ENCODE data around the gene AQP10.
"Not testable (repeated sequence)": the region's sequence is repeated elsewhere in the genome, so short reads cannot be mapped to it uniquely, and the experiment has no call there.

The AQP10 gene

DNA sequence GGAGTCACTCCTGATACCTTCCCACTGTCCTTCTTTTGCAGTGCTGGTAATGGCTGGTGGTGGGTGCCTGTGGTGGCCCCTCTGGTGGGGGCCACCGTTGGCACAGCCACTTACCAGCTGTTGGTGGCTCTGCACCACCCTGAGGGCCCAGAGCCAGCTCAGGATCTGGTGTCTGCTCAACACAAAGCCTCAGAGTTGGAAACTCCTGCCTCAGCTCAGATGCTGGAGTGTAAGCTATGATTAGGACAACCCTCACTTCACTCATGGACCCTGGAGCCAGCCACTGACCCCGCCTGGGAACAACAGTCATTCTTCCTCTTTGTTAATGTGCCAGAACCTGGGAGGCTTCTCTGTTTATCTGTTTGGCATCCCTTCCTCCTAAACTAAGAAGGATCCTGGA lies 3.3 kb downstream of the AQP10 start:
- DNase-seq (ENCODE audit: low read depth) = no peak

DNA sequence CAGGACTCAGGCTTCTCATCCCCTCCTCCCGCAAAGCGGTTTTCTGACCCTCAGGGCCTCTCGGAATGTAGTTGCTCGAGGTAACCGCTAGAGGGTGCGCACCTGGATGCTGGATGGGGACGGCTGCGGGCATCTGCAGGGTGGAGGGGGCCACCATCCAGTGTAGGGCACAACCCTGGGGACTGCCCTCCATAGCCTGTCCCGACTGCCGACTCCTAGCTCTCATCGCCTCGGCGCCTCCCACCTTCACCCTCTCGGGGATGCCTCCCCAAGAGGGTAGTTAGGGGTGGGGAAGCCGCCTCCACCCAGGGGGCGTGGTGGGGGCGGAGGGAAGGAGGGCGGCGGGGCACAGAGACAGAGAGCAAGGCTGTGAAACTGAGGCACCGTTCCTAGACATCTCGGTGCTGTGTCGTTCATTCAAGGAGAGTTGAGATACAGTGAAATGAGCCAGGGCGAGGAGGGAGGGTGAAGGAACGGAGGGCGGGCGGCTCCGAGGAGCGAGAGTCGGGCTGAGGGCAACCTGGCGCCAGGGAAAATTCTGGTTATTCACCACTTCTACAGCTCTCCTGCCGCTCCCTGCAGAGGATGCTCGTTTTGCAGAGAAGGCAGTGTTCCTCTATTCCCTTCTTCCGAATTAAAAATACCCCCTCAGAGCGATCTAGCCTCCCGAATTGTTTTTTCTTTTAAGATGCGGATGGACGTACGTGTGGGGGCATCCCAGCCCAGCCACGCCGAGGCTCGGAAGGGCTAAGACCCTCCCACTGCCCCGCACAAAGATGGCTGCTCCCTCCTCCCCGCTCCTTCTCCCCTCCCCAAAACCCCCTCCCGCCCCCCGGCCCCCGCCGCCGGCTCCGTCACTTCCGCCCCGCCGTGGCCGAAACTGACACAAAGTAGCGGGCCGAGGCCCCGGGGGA lies 4.0 kb downstream of the AQP10 start, which contains the start of gene ATP8B2:
Gene ATP8B2, plus strand, starts transcription at position 857 of the 914 bp plus-strand sequence. CDS start 2,617 bp downstream, outside the sequence.
- DNase-seq (ENCODE audit: low read depth) = no peak

DNA sequence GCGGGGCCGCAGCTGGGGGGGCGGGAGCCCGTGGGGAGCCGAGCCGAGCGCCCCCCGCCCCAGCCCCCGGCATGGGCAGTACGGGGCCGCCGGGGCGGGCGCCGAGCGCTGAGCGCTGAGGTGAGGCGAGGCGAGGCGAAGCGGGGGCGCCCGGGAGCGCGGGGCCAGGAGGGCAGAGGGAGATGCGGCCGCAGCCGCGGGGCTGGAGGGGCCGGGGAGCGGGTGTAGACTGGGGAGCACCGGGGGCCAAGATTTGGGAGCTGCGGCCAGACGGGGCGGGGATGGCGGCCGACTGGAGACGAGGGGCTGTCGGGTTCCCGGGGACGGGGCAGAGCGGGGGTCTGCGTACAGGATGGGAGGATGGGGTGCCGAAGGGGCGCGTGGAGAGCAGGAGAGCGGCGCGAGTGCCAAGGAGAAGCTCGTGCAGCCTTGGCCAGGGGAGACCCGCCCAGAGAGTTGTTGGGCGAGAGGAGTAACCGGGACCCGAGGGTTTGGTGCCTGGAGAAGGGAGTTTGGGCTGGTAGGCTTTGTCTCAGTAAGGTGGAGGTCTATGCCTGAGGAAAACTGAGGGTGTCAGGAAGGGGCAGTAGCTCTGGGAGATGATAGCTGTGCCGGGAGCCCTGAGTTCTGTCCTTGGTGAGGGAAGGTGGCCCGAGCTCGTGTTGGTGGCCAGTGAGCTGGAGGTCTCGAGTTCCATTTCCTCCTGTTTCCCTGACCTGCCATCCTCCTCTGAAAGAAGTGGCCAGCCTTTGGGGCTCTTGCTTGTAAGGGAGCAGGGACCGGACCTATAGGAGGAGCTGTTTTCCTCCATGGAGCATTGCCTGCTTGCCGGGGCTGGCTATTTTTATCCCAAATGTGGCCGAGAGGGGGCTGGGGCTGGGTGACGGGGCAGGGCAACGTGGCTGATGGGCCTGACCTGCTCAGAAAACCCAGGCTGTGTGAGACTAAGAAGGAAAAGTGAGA lies 5.0 kb downstream of the AQP10 start:
- DNase-seq (ENCODE audit: low read depth) = peak; percentile 87

DNA sequence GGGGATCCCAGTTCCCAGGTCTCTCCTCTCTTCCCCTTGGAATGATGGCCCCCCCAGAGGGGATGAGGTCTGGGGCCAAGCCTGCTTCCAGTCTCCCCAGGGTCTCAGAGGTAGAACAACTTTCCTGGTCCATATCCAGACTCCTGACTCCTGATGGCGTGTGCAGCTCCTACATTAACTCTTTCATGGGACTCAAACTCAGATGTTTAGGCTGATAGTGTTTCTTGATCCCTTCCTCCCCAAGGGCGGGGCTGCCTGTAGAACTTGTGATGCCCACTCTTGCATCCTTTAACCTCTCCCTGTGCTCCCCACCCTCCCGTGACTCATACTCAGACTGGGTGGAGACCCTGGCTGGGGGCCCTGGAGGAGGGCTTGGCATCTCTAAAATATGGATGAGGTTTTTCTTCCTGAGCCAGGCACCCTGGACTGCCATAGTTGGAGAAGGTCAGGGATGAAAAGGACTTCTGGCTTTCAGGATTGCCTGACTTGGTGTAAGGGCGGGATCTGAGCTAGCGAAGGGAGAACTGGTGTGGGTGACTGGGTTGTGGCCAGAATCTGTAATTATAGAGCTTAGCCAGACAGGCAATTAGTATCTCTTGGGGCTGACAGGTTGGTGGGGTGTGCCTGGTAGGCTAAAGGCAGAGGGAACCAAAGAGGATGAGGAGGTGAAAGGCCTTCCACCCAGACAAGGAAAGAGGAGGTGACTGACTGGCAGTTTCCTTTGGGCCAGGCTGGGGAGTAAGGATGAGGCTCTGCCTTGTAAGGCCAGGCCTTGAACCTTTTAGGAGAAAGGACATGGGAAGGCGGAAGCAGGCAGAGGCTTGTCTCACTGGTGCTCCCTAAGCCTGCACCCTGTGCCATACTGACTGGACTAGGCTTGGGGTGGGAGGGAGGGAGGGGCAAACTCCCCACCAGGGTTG lies 5.9 kb downstream of the AQP10 start:
- DNase-seq (ENCODE audit: low read depth) = peak; percentile 90

DNA sequence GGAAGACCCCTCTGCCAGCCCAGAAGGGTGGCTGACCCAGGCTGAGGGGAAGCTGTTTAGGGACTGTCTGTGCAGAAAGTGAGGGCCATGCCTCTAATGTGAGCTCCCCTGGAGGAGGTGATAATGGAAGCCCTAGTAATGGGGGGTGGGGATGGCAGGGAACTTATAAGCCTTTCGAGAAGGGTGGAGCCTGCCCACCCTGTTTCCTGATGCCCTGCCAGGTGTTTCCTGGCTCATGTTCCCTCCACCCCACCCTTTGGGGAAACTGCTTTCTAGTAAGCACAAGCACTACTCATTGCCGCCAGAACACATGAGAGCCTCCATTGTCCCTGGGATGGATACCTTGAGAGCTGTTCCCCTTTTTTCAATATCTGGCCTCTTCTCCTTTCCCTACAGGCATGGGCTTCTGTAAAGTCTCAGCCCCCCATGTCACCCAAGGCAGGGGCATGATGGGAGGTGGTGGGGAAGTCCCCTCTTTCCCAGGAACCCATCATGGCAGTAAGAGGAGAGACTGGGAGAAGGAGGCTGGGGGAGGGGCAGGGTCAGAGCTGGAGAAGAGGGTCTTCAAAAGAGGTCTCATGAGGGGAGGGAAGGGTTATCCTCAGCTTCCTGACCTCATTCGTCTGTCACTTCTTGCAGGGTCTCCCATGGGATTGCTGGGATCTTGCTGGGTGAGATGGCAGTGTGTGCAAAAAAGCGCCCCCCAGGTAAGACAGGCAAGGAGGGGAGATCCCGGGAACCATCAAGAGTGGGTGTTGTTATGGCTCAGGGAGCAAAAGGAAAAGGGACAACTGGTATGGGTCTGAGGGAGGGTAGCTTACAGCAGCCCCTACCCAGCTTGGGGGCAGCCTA lies 6.8 kb downstream of the AQP10 start:
- no peak for DNase-seq (ENCODE audit: low read depth)

DNA sequence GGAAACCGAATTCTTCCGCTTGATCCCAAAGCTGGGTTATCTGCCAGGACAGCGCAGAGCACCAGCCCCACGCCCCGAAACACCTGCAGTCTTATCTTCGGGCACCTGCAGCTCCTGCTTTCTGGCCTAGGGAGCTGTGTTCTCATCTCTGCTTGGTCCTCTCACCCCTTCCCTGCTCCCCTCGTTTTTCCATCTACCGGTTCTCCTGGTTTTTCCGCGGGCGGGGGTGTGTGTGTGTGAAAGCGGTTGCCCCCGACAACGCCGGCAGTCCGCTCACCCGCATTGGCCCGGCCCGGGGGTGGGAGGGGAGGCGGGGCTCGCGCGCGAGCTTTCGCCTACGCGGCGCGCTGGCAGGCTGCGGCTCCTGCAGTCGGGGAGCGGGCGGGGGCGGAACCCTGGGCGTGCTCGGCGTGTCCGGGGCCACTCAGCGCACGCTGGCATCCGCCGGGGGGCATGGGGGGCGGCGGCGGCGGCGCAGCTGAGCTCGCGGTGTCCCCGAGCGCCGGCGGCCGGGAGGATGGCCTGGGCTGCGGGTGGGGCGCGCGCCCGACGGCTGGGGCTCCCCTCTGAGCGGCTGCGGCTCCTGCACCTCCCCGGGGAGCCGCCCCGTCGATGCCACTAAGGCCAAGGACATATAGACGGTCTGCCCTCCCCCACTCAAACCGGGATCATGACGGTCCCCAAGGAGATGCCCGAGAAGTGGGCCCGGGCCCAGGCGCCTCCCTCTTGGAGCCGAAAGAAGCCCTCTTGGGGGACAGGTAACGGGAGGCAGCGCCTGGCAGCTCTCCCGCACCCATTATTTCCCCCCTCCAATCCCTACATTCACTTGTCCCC lies 7.6 kb downstream of the AQP10 start:
- peak; percentile 48 for DNase-seq (ENCODE audit: low read depth)

GRCh38 chr1:154329152-154329521 lies 8.2 kb downstream of the AQP10 start:
- no peak for DNase-seq (ENCODE audit: low read depth)

DNA sequence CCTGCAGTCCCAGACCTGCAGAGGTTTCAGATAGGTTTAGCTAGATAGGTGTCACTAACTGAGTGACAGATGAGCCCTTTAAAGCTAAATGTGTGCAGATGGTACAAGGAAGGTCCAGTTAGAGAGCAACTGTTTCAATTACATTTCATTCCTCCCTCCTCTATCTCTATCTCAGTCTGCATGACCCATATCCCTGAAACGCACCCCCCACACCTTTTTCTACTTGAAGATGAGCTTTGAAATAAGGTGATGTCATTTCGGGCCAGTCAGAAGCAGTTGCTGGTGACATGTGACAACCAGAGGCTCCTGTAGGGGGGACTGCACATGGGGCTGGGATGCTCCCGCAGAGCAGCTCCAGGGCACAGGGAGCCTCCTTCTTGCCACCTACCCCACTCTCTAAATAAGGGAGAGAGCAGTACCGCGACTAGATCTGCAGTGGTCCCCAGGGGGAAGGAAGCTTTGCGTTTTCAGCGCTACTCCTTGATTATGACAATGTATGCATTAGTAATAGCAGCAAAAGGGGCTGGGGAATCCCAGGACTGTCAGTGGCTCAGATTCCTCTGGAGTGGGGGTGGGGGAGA lies 8.7 kb downstream of the AQP10 start:
- no peak for DNase-seq (ENCODE audit: low read depth)

GRCh38 chr1:154330669-154331068 lies 9.8 kb downstream of the AQP10 start:
- no peak for DNase-seq (ENCODE audit: low read depth)

DNA sequence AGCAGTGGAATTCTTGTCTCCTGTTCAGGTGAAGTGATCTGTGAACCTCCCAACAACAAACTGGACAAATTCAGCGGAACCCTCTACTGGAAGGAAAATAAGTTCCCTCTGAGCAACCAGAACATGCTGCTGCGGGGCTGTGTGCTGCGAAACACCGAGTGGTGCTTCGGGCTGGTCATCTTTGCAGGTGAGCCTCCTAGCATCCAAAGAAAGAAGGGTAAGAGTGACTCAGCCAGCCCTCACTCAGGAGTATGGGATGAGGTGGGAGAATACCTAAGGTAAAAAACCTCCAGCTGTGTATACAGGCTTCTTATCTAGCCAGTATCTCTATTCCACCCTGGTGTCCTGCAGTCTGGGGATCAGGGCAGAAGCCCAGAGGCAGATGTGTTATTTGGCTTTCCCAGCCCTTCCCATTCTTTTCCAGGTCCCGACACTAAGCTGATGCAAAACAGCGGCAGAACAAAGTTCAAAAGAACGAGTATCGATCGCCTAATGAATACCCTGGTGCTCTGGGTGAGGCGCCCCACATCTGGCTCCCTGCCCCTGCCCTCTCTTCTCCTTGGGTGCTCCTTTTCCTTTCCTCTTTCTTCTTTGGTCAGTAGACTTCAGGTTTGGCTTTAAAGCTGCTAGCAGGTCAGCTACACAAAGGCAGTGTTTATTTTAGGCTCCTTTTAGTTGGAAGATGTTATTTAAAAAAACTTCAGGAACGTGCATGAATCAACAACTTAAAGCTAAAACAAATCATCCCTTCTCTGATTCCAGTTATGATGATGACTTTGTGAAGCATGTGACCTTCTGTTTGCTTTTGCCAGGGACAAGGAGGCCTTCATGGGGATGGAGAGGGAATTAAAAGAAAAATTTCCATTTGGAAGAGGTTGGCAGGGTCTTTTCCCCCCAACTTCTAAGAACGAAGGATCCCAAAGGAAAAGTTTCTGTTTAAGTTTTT lies 13.5 kb downstream of the AQP10 start:
- peak; percentile 31 for DNase-seq (ENCODE audit: low read depth)

- DNase-seq (ENCODE audit: low read depth) = peak; percentile 79
These were observed 14.3 kb downstream of the AQP10 start for GRCh38 chr1:154335025-154335714.

DNA sequence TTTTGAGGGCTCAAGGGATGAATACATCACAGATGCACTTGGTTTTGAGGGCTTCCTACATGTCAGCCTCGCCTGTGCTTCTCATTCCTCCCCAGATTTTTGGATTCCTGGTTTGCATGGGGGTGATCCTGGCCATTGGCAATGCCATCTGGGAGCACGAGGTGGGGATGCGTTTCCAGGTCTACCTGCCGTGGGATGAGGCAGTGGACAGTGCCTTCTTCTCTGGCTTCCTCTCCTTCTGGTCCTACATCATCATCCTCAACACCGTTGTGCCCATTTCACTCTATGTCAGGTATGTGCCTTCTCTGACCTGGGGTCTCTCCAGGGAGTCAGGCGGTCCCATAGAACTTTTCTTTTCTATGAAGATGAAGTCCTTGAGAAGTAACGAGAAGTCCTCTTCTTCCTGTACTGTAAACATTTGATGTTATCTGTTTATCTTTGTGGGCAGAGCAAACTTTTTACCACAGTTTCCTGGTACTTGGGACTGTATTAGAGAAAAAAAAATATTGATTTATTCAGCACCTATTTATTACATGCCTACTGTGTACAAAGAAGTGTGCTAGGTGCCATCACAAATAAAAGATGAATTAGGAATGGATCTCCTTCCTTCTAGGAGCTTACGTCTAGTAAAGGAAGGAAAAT lies 16.5 kb downstream of the AQP10 start:
- no peak for DNase-seq (ENCODE audit: low read depth)

DNA sequence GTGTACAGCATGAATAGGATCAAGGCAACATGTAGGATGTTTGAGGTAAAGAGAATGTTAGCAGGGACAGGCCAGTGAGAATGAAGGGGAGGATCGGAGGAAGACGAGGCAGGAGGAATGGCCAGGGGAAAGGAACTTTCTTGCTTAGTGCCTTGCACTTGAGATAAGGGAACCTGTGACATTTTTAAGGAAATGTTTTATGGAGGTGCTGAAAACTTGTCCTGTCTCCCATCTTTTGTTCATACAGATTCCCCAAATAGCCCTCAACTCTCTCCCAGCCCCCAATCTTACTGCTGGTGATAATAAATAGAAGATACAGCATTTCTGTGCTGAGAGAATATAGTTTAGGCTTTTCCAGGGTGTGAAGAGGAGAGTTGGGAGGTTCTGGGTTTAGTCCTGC lies 18.0 kb downstream of the AQP10 start:
- DNase-seq (ENCODE audit: low read depth) = no peak

- not testable (repeated sequence) for DNase-seq (ENCODE audit: low read depth)
These were observed 20.5 kb downstream of the AQP10 start for GRCh38 chr1:154341366-154341765.

GRCh38 chr1:154342132-154342531 lies 21.2 kb downstream of the AQP10 start:
- no peak for DNase-seq (ENCODE audit: low read depth)

- no peak for DNase-seq (ENCODE audit: low read depth)
These were observed 22.1 kb downstream of the AQP10 start for GRCh38 chr1:154342836-154343472.

Data from stromal cell of bone marrow (primary cell).